HG03108 (cell line): Measurements from ENCODE around the gene TICRR.

Source experiments
- ATAC-seq: cut with Tn5 transposase; IDR thresholded peaks from one replicate; pipeline ENCODE4 v1.9.1; 2021; ENCODE audit warnings: moderate library complexity; ENCODE audit not compliant: unreplicated experiment

TICRR gene

DNA sequence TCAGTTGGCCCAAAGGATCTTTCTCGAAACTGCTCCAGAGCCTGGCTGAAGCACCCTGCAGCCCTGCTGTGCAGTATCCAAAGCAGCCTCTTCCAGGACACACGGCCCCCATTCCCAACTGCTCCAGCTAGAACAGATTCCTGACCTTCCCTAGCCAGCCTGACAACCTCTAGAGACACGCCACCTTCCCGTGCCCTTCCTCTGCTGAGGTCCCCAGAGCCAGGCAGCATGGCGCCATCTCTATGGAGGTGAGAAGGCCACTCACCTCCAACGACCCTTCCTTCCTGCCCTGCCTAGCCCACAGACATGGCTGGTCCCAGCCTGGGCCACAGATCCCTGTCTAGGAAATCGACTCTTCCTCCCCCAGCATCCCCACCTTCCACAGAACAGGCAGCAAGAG lies 76.9 kb downstream of the TICRR start:
- ATAC-seq = no peak

DNA sequence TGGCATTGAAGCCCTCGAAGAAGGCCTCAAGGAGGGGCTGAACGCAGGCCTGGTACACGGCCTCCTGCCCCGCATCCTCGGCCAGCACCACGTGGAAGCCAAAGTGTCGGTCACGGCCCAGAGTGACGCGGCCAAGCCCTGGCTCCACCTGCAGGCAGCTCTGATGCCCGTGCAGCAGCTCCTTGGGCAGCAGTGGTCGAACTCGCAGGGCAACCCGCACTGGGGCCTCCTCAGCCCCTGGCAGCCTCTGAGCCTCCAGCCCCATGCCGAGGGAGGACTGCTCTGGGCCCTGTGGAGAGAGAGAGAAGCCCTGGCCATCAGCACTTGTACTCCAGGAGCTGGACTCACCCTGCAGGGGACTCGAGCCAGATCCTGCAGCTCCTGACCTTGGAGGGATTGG lies 77.4 kb downstream of the TICRR start:
- no peak for ATAC-seq

DNA sequence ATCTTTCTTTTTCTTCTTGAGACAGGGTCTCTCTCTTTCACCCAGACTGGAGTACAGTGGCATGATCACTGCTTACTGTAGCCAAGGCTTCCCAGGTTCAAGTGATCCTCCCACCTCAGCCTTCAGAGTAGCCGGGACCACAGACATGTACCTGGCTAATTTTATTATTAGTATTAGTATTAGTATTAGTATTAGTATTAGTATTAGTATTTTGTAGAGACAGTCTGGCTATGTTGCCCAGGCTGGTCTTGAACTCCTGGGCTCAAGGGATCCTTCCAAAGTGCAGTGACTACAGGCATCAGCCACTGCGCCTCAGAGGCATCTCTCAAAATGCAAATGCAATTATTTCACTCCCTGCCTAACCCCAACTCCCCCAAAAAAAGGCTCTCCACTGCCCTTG lies 78.3 kb downstream of the TICRR start:
- ATAC-seq = no peak

DNA sequence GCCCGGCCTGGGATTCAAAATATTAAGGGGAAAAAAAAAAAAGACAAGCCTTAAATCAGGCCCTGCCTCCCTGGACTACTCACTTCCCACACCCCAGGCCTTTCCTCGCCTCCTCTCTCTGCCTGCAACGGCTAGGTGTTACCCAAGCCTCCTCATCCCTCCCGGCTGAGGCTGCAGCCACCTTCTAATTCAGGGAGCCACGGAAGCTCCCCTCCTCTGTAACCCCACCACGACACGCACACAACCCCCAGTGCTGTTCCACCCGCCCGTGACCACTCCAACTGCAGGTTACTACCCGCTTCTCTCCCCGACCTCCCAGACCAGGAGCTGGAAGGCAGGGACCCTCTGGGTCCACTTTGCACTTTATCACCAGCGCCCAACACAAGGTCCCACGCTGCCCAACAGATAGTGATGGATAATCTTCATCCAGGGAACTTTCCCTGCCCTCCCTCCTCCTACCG lies 79.1 kb downstream of the TICRR start:
- ATAC-seq = no peak

DNA sequence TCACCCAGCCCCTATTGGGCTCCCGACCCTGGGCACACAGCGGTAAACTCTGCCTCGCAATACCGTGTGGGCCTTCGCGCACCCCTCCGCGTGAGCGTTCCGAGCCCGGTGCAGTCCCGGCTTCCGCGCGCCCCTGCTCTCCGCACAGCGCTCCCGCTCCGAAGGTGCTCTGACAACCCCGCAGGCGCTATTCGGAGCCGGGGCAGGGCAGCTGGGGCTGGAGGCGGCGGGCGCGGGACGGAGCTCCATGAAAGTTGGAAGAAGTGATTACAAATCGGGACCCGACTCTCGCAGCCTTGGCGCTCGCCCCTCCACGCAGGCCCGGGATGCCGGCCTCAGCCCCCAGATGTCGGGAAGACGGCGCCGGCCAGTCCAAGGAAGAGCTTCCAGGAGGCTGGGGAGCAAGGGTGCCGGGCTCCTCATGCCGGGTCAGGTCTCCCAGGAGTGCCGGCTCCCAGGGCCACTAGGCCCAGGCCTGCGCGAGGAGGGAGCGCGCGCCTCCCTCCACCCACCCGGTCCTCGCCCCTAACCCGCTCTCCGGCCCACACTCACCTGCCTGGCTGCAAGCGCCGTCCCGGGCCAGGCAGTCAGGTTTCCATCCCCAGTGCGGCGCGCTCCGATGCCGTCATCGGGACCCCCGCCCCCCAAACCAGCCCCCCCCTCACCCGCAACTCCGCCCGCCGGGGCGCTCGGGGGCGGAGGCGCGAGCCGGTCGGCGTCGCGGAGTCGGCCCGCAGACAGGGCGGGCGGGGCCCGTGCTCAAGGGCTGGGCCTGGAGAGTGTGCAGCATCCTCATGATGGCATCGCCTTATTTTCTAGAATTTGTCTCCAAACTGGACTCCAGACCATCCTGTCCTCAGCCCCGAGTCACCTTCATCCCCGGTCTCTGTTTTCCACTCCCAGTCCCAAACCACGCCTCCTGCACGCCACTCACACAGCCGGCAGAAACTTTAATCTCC lies 79.9 kb downstream of the TICRR start, which contains the start of gene KIF7:
KIF7 (minus strand) TSS at position 621 of the 959 bp plus-strand sequence. CDS start 2,537 bp downstream, outside the sequence.
- ATAC-seq = no peak

DNA sequence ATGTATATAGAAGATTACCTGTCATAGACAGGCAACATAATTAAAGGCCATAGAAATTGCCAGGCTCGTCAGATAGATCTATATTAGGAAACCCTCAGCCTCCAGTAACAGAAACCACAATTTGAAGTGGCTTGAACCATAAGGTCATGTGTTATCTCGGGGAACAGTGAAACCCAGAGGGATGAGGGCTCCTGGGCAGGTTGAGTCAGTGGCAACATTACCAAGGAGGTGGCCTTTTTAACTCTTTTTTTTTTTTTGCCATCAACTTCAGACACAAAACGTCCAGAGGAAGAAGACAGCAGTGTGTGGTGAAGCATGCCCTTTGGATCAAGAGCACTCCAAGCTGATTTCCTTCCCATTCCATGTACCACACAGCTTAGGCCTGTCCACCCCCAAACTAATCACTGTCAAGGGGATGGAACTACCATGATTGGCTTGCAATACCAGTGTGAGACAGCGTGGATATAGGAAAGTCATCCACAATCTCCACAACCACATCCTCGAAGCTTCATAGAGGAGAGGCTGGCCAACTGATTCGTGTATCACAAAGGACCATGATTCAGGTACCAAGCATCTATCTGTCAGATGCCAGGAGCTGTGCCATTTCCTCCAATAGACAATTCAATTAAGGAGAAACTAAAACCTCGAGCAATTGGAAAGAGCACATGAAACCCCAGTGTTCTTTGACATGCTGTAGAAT lies 81.0 kb downstream of the TICRR start:
- ATAC-seq = no peak

DNA sequence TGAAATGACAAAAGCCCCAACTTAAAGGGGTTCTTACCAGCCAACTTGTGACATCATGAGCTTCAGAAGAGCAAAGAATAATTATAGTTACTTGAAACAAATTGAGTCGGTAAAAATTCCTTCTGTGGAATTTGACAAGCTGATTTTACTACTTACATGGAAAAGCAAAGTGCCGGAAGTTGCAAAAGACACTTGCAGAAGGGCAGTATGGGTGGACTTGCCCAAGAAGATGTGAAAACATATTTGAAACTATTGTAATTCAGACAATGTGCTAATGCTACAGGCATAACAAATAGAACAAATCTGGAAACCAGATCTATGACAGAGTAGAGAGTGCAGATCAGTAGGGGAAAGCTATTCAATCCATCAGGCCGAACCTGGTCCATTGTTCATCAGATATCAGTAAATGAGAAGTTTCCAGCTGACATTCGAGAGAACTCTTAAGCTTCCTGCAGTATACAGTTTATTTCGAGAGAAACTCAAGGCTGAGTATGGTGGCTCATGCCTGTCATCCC lies 82.5 kb downstream of the TICRR start:
- no peak for ATAC-seq

DNA sequence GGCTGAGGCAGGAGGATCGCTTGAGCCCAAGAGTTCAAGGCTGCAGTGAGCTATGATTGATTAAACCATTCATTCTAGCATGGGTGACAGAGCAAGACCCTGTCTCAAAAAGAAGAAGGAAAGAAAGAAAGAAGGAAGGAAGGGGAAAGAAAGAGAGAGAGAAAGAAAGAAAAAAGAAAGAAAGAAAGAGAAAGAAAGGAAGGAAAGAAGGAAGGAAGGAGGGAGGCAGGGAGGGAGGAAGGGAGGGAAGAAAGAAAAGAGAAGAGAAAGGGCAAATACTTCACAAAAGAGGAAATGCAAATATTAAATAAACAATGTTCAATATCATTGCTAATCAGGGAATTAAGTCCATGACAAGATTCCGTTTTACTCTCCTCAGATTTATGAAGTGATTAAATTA lies 84.0 kb downstream of the TICRR start:
- ATAC-seq = no peak

DNA sequence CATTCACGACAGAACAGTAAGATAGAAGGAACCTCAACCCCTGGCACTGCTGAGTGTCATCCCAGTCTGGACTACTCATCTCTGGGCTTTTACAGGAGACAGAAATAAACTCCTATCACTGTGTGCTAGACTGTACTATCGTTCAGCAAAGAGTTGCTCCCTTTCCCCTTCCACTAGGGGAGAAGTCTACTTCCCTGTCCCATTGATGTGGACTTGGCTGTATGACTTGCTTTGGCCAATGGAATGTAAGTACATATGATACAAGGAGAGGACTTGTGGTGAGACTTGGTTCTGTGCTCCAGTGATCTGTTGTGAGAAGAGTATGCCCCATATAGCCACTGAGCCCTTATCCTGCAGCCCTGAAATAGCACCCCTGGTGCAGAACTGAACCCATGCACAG lies 85.3 kb downstream of the TICRR start:
- no peak for ATAC-seq

DNA sequence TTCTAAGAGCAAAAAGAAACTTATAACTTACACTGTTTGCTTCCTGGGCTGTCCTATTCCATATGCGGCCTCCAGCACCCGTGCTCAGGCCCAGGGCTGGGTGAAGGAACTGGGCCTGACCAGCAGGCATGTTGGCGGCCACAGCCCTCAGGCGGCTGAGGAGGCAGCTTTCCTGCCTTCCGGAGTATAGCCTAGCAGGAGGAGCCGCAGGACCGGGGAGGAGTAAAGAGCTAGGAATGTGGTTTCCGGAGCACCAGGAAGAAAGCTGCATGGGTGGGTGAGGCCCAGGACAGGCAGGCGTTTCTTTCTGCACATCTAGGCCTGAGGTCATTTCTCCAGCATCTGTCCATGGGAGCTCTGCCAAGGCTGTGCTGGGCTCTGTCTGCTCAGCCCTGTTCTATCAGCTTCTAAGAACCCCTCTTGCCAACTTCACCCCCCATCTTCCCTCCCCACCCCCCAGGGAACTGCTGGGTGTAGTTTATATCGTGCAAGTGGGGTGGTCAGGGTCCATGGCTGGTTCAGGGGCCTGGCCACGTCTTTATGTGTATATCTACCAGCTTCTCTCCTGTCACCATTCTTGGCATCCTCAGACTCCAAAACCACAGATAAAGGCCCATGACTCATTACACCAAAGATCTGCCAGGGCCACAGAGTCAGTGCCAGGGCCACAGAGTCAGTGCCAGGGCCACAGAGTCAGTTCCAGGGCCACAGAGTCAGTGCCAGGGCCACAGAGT lies 87.8 kb downstream of the TICRR start:
- ATAC-seq = no peak

DNA sequence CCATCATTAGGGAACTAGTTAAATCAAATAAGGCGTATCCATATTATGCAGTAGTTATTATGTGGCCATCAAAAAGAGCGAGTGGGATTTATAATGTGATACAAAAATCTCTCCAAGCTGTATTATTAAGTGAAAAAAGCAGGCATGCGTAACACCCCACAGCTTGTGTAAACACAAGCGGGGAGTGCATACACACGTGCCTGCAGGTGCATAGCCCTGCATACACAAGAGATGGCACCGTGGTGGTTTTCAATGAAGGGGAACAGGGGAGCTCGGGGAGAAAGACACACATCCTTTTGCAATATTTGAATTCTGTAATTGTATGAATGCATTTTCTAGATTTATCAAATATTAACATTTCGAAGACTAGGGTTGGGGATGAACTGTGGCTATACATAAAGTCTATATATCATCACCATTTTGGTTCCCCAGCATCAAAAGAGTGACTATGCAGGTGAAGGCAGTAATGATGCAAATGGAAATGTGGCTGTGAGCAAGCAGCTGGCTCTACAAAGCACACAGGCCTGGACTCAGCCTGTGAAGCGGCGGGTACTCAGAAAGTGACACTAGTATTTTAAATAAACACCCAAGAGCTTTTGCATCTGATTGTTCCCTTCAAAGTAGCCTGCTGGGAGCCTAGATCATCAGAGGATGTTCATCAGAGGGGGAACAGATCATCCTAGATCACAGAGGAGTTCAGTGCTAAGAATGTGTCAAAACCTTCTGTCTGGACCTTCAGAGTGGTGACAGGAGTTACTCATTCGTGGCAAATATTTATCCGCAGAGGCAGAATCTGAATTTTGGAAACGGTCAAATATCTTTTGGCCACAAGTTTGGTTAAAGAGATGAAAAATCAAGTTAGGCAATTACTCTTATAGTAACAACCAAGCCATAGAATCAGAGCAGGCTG lies 89.4 kb downstream of the TICRR start:
- ATAC-seq = no peak

DNA sequence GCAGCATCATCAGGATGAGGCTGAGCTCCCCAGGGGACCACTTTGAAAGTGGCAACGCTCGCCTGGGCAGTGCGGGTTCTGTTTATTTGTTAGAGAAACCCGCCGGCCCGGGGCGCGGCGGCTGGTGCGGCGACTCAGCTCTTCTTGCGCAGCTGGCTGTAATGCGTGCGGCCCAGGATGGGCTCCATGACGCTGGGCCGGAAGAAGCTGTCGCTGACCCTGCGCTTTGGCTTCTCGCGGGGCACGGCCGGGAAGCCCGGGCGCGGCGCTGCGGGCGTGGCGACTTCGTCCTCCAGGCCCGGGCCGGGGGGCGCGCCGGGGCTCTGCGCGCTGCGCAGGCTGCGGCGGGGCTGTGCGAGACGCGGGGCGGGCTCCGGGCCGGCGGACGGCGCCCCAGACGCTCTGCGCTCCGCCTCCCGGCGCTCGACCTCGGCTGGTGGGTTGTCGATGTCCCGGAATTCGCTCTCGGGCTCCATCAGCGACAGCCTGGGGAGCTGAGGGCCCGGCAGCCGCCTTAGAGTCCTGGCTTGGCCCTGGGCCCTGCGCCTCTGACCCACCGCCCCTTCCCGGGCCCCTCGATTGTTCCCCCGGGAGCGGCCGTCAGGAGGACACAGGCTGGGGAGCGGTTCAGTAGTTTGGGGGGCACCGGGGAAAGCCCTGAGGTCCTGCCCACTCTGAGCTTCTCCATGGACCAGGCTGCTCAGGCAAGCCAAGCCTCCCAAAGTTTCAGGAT lies 90.3 kb downstream of the TICRR start:
- ATAC-seq = no peak

DNA sequence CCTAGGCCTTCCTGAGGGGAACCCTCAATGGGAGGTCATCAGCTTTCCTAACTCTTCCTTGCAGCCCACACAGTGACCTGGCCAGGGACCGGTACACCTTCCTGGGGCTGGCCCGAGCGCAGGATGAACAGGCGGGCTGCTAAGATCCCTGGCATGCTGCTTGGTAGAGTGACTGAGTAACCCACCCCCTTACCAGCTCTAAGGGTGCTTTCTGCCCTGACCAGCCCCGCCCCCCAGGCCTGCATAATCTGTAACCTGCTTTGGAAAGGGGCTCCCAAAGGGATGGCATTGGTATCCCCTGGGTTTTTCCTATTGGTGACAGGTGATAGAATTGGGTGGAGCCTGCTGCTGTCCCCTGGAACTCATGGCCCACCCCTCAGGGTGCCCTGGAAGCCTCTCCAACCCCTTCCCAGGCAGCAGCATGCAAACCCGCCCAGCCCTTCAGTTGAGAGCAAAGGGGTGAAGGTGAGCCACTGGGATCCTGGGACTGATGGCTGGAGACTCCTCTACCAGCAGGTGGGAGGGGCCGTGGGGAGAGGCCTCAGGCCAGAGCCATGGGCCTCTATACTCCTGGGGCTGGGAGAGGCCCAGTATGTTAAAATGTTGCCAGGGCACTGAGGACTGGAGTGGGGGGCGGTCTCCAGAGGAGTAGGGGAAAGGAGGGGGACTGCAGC lies 91.1 kb downstream of the TICRR start:
- ATAC-seq = no peak

DNA sequence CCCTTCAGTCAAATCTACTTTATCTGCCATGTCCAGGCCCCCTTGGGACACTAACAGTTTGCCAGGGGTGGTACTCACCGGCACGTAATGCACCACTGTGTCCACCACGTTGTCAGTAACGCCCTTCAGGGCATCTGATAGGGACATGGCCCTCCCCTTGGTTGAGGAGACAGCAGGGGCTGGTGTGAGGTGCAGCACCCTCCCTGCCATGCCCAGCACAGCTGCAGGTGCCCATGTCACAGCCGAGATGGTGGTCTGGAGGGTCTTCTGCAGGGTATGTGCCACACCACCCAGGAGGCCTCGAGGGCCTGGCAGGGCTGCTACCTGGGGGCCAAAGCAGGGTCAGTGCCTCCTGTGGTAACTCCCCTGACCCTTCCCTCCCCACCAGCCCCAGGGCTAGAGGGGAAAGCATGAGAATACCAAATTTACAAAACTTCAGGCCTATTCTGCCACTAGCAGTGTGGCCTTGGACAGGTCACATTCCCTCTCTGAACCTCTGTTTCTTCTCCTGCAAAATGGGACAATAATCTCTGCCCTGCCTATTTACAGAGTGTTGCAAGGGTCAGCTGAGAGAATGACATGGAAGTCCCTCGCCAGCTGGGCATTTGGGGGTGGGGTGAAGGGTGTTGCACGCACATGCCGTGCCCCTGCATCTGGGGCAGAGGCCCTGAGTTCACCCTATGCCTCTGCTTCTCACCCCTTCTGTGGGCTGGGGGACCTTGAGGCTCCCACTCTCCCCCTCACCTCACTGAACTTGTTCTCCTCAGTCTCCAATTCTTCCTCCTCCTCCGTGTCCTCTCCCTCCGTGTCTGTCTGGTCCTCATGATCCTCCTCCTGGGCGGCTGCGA lies 91.8 kb downstream of the TICRR start:
- no peak for ATAC-seq

DNA sequence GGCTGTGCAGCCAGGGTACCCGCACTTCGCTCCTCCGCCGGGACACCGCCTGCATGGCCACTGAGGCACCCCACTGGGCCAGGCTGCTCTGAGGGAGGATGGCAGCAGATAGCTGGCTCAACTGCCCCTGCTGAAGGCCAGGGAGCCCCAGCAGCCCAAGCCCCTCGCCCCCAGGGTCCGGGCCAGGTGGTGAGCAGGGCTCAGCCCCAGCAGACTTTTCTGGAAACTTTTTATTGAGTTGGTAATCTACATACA lies 92.4 kb downstream of the TICRR start:
- no peak for ATAC-seq

DNA sequence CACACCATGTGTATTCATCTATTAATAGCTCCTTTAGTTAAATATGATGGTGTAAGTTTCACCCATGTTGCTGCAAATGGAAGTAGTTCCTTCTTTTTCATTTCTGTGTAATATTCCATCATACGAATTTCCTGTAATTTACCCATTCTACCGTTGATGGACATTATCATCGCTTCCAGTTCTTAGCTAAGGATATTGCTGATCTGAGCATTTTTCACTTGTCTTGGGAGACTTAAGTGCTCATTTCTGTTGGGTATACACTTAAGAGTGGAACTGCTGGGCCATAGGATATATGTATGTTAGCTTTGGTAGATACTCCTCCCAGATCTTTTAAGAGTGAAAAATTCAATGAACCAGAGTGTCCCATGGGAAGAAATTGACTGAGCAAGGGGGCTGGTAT lies 92.9 kb downstream of the TICRR start:
- ATAC-seq = no peak

DNA sequence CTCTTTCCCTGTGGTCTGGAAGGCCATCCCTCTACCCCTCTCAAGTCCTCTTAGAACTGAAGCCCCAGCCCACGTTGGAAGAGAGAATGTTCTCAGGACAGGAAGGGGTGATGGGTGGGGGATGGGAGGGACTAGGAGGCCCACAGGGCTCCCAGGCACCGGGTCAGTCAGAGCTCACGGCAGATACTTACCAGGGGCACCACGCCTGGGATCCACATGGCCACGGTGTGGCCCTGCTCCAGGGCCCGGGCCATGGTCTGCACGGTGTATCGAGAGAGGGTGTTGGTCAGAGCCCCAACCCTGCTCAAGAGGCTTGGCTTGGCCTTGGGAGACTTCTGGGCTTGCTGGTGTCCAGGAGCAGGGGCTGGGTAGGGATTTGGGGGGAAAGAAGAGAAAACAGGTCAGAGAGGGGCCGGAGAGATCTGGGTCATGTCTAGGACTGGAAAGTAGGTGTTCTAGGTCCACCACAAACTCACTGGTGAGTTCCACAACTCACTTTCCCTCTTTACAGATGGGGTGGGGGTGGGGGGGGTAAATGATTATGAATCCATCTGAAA lies 94.1 kb downstream of the TICRR start:
- no peak for ATAC-seq

DNA sequence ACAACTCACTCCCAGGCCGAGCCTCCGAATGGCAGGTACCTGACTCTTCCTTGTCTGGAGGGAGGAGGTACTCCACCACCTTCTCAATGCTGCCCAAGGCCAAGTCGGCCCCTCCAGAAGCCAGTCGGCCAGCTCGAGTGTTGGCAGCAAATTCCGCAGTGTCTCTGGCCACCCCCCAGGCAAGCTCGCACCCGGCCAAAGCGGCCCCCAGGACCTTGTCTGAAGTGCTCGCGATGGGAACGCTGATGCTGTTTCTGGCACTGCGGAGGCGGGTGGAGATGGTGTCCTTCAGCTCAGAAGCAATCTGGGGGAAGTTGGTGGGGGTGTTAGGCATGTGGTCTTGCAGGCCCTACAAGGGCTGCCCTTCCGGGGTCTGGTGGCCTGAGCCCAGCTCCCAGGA lies 94.7 kb downstream of the TICRR start:
- ATAC-seq = no peak
